NB4 (cell line): ENCODE results near the gene TM9SF2.
"Not testable (repeated sequence)": the region's sequence is repeated elsewhere in the genome, so short reads cannot be mapped to it uniquely, and the experiment has no call there.

ENCODE experiments used
- DNase-seq: peaks from one replicate; pipeline ENCODE4 v3.0.0; 2010; ENCODE audit warnings: low read depth
- H3K4me3 ChIP-seq: one replicate; pipeline ENCODE4 v1.5.1; 2011; ENCODE audit warnings: mild to moderate bottlenecking, low read depth, low read length, moderate library complexity
- MAX ChIP-seq: IDR thresholded peaks from 2 replicates; pipeline ENCODE4 v1.6.1; 2011; ENCODE audit warnings: low read depth, low read length
- MYC ChIP-seq: IDR thresholded peaks from 2 replicates; pipeline ENCODE4 v1.6.1; 2011; ENCODE audit warnings: low read depth, low read length
- POLR2A ChIP-seq: IDR thresholded peaks from 2 replicates; pipeline ENCODE4 v1.6.1; 2011; ENCODE audit warnings: mild to moderate bottlenecking; ENCODE audit not compliant: insufficient read length; ENCODE audit errors: extremely low read depth
- TF ChIP-seq, protein P1 (sequence below): IDR thresholded peaks from one replicate; pipeline ENCODE4 v1.5.1; 2012; ENCODE audit warnings: low read depth, low read length

The TM9SF2 gene

GRCh38 chr13:99486996-99487395 lies 14.3 kb upstream of the TM9SF2 start:
- TF ChIP-seq, protein P1, sequence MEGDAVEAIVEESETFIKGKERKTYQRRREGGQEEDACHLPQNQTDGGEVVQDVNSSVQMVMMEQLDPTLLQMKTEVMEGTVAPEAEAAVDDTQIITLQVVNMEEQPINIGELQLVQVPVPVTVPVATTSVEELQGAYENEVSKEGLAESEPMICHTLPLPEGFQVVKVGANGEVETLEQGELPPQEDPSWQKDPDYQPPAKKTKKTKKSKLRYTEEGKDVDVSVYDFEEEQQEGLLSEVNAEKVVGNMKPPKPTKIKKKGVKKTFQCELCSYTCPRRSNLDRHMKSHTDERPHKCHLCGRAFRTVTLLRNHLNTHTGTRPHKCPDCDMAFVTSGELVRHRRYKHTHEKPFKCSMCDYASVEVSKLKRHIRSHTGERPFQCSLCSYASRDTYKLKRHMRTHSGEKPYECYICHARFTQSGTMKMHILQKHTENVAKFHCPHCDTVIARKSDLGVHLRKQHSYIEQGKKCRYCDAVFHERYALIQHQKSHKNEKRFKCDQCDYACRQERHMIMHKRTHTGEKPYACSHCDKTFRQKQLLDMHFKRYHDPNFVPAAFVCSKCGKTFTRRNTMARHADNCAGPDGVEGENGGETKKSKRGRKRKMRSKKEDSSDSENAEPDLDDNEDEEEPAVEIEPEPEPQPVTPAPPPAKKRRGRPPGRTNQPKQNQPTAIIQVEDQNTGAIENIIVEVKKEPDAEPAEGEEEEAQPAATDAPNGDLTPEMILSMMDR: no peak
- no peak for TF ChIP-seq MYC
- TF ChIP-seq POLR2A: no peak
- TF ChIP-seq MAX: no peak
- H3K4me3 ChIP-seq: no peak overlapping the region
- DNase-seq: no peak

DNA sequence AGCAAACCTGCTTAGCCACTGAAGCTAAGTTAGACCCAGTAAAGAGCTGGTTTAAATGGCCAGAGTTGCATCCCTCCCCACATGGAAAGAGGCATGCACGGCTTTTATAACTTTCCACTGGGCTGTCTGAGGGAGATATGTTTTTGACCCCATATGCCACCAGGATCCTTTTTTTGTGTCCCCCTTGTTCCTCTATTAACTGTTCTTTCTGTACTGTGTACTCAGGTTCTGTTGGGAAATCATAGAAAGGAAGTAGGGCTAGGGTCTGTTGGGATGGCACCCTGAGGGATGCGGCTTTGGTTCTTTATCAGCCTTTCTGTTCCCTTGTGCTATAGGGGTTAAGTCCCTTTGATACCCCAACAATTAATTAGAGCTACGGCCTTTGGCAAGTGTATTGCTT lies 12.2 kb upstream of the TM9SF2 start:
- no peak overlapping the region for H3K4me3 ChIP-seq
- TF ChIP-seq, protein P1: no peak
- TF ChIP-seq MYC (no peak), MAX (no peak), POLR2A (no peak)
- no peak for DNase-seq

- H3K4me3 ChIP-seq: not testable (repeated sequence)
These were observed 9.5 kb upstream of the TM9SF2 start for GRCh38 chr13:99491750-99492149.

DNA sequence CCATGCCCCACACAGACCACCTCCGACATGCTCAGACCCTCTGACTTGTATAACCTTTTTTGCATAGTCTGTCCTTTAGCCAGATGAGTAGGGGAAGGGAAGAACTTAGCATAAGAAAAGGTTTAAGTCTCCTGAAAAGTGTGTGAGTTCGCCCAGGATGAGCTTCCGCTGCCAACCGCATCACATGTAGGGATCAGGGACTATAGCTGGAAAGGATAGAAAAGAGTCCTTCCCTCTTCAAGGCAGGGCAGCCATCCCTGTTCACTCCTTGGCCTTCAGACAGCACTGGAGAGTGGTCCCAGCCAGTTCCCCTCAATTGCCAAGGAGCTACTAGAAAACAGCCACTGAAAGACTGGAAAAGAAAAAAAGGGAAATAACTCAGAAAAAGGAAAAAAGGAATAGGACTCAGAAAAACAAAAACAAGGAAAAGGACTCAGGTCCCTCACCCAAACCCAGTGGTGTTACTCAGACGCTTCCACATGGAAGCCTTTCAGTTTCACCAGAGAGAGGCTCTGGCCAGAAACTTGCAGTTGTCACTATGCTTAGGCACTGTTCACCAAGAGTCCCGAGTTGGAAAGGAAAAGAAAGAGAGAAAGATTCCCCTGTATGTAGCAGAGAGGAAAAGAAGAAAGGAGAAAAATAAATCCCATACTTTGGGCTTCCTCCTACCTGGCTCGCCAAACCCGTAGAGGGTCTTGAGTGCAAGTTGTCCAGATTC lies 5.6 kb upstream of the TM9SF2 start:
- TF ChIP-seq, protein P1: no peak
- no peak for TF ChIP-seq POLR2A
- no peak for TF ChIP-seq MAX
- TF ChIP-seq MYC: no peak
- no peak overlapping the region for H3K4me3 ChIP-seq
- DNase-seq: no peak

More at GRCh38 chr13:99491750-99492149, 9.5 kb upstream of the TM9SF2 start:
- DNase-seq: not testable (repeated sequence)

DNA sequence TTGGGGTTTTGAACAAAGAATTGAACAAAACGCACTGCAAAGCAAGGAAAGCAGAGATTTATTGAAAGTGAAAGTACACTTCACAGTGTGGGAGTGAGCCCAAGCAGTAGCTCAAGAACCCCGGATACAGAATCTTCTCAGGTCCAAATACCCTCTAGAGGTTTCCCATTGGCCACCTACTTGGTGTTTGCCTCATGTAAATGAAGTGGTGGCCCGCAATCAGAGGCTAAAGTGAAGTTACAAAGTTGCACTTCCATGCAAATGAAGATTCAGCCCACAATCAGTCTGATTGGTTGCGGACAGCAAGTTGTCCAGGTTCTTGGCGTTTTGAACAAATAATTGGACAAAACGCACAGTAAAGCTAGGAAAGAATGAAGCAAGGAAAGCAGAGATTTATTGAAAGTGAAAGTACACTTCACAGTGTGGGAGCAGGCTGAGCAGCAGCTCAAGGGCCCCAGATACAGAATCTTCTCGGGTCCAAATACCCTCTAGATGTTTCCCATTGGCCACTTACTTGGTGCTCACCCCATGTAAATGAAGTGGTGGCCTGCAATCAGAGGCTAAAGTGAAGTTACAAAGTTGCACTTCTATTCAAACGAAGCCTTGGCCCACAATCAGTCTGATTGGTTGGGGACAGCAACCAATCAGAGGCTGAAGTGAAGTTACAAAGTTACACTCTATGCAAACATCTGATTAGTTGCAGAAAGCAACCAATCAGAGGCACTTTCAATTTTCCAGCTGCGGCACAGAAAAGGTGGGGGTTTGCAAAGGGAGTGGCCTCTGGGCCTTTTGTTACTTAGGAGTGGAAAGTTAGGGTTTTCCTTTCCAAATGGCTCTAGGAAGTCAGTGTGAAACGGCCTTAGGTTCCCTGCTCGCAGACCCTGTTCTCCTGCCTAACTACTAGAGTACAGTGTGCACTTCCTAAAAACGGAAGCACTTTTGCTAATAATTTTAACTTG lies 4.8 kb upstream of the TM9SF2 start:
- H3K4me3 ChIP-seq: peak overlapping the region; percentile 41
- TF ChIP-seq, protein P1: no peak
- TF ChIP-seq POLR2A (peak; percentile 49), MYC (no peak), MAX (no peak)
- peak; percentile 78 for DNase-seq

- DNase-seq: peak; percentile 97
- peak overlapping the region; percentile 70 for H3K4me3 ChIP-seq
- TF ChIP-seq MAX (peak; percentile 46), POLR2A (peak; percentile 91), MYC (peak; percentile 84)
- TF ChIP-seq, protein P1: no peak
These were observed 2.8 kb upstream of the TM9SF2 start for GRCh38 chr13:99498171-99499161.
